Heart left ventricle (tissue), 16 donors: ENCODE results near the gene LAMA3. TPM values are rescaled to one million over a fixed set of nuclear protein-coding genes. Genes with fewer than 3 reads are reported as not detected.

ENCODE experiments used
- ATAC-seq, 4 donors: fragments of 200-7000 bp; cut with Tn5 transposase; one replicate each; pipeline ENCODE4 v1.9.1; 2020 to 2022; ENCODE audit warnings: moderate library complexity in 4 of 4, mild to moderate bottlenecking in 3 of 4, moderate number of reproducible peaks in 1 of 4
- DNase-seq, 5 donors: peaks; one replicate each; pipeline ENCODE4 v3.0.0-alpha.2; 2020
- H3K27ac ChIP-seq, 12 donors: fragments of 200-600 bp; sonication (generic) in 4 of 12; one replicate each; pipeline versions ENCODE4 v1.5.0 to v1.8.0; 2016 to 2022; ENCODE audit warnings: mild to moderate bottlenecking in 2 of 12
- H3K27me3 ChIP-seq, 9 donors: fragments of 200-600 bp; sonication (generic) in 2 of 9; one replicate each; pipeline versions ENCODE4 v1.5.1 to v1.8.0; 2016 to 2022; ENCODE audit warnings: mild to moderate bottlenecking in 3 of 9
- H3K36me3 ChIP-seq, 9 donors: fragments of 200-600 bp; sonication (generic) in 2 of 9; one replicate each; pipeline versions ENCODE4 v1.5.0 to v1.8.0; 2018 to 2022; ENCODE audit warnings: mild to moderate bottlenecking in 2 of 9
- H3K4me1 ChIP-seq, 12 donors: fragments of 200-600 bp; sonication (generic) in 4 of 12; one replicate each; pipeline versions ENCODE4 v1.5.0 to v1.8.0; 2016 to 2022; ENCODE audit warnings: mild to moderate bottlenecking in 3 of 12
- H3K4me3 ChIP-seq, 12 donors: fragments of 200-600 bp; sonication (generic) in 4 of 12; one replicate each; pipeline versions ENCODE4 v1.5.0 to v1.8.0; 2017 to 2022; ENCODE audit warnings: mild to moderate bottlenecking in 9 of 12, moderate library complexity in 4 of 12
- H3K9me3 ChIP-seq, 12 donors: fragments of 200-600 bp; sonication (generic) in 4 of 12; one replicate each; pipeline versions ENCODE4 v1.5.0 to v1.8.0; 2016 to 2022; ENCODE audit warnings: mild to moderate bottlenecking in 1 of 12
- POLR2A ChIP-seq, 2 donors: fragments of 450-650 bp; IDR thresholded peaks; one replicate each; pipeline ENCODE4 v1.6.1; 2017; ENCODE audit warnings: antibody characterized with exemption in 2 of 2, mild to moderate bottlenecking in 2 of 2, moderate library complexity in 2 of 2
- WGBS, 4 donors: extraction: QIAGEN DNeasy Blood & Tissue Kit in 2 of 4; methylation state at CpG; one replicate each; pipeline versions ENCODE4 v1.1.5 to v1.1.7; 2013 to 2018; 5-methylcytosine and 5-hydroxymethylcytosine counted together
- intact Hi-C, 10 donors: fragments of 100-400 bp; cut with DNase I; formaldehyde crosslinking; loops; one replicate each; pipeline versions ENCODE4 v1.11.1 to v1.14.2; 2022
- polyA plus RNA-seq, 2 donors: library from polyadenylated mRNA; stranded (reverse); fragments of 200-250 nt; gene quantifications; one replicate each; pipeline ENCODE4 v1.2.3, GENCODE V29; 2013
- total RNA-seq, 9 donors: library from RNA; depleted of rRNA in 2 of 9; stranded (reverse); fragments of >200 nt in 2 of 9; fragmentation: NEBNext Ultra II Directional in 3 of 9; extraction: Animal tissue kit (Norgen Biotek cat#: 25700) in 3 of 9; gene quantifications; one replicate each; pipeline versions ENCODE4 v1.1.0 to v1.2.4, GENCODE V29; 2016 to 2023
- TF ChIP-seq, protein P1 (sequence below), 12 donors: fragments of 200-600 bp; sonication (generic) in 4 of 12; IDR thresholded peaks; one replicate each; pipeline versions ENCODE4 v1.5.0 to v1.8.0; 2018 to 2022; ENCODE audit warnings: antibody characterized with exemption in 12 of 12, mild to moderate bottlenecking in 5 of 12
- donor health status: ischemic (EF 13 %, LVEDD 7.1; RV severe dilation, severe dysfunction).
- donor health status: healthy with polysubstance abuse.
- donor health status: DM: no; HTN: yes; CAD: no.
- donor health status: DM: no; HTN: no; CAD: no.
- donor health status: ischemic (EF 25% LVEDD 6.9; RV normal size, moderate dysfunction).
- donor health status: ischemic (EF 25% LVEDD 5.7; RV mildly dilated, moderate dysfunction).
- donor health status: healthy.
- donor health status: DM: yes; HTN: yes; CAD: no.
- donor health status: ischemic (EF 35%, LVEDD 5.7; RV mildly dilated, moderate dysfunction).
- donor health status: nonischemic (EF 11% LVEDD 7.7; RV severe dilation, severe dysfunction).
- donor health status: DM: yes; HTN: yes; CAD: no.
- donor health status: PGD.
- donor health status: ischemic (EF 29% LVEDD 5.4; RV normal size, mild dysfunction).
- donor health status: nonischemic (EF 23%, LVEDD 6.1; RV moderate dilation, normal function).

LAMA3 gene
- total and polyA plus RNA-seq, 11 donors: 1.2 to 6.6 (median 3.2) TPM

DNA sequence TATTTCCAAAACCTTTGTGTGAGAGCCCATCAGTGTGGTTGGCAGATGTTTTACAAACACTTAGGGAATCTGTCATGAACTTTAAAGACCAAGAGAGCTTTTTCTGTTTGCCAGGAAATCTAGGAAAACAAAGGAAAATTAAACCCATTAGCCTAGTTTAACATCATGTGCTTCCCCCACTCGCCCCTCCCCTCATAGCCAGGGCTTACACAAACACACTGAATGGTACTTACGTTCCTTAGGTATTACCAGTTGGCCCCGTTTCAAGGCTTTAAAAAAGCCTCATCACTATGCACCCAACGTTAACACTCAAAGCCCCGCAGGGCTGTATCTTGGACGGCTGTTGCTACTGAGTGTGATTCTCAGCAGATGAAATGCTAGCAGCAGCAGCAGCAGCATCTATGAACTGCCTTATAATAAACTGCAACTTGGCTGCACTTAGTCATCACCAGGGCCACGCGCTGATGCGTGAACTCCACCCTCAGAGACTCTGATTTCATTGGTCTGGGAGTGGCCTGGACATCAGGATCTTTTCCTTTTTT is 305.2 kb downstream of the LAMA3 start:
- peak in 3 of 4 donors; percentile 47 to 55 (median 49) for ATAC-seq
- intact Hi-C loops: no loop called here
- no peaks in the 10 kb centered on the region for H3K36me3 ChIP-seq
- WGBS, 4 donors: 18 to 30% (median 26%) methylated on average over 9 of the region's 9 CpGs
- no peaks in the 10 kb centered on the region for H3K9me3 ChIP-seq
- TF ChIP-seq, protein P1, sequence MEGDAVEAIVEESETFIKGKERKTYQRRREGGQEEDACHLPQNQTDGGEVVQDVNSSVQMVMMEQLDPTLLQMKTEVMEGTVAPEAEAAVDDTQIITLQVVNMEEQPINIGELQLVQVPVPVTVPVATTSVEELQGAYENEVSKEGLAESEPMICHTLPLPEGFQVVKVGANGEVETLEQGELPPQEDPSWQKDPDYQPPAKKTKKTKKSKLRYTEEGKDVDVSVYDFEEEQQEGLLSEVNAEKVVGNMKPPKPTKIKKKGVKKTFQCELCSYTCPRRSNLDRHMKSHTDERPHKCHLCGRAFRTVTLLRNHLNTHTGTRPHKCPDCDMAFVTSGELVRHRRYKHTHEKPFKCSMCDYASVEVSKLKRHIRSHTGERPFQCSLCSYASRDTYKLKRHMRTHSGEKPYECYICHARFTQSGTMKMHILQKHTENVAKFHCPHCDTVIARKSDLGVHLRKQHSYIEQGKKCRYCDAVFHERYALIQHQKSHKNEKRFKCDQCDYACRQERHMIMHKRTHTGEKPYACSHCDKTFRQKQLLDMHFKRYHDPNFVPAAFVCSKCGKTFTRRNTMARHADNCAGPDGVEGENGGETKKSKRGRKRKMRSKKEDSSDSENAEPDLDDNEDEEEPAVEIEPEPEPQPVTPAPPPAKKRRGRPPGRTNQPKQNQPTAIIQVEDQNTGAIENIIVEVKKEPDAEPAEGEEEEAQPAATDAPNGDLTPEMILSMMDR (IDR thresholded peaks at IDR 0.05): no peak
- TF ChIP-seq POLR2A (IDR thresholded peaks at IDR 0.05): no peak
- no peaks in the 10 kb centered on the region for H3K27me3 ChIP-seq
- peaks cover 0 to 14% (median 4%) of the 10 kb centered on the region in 12 donors for H3K4me1 ChIP-seq
- peak overlapping the region in 2 of 12 donors; percentile 22 to 24 for H3K27ac ChIP-seq
- H3K4me3 ChIP-seq: no peak overlapping the region
- peak in 1 of 5 donors; percentile 26 for DNase-seq

DNA sequence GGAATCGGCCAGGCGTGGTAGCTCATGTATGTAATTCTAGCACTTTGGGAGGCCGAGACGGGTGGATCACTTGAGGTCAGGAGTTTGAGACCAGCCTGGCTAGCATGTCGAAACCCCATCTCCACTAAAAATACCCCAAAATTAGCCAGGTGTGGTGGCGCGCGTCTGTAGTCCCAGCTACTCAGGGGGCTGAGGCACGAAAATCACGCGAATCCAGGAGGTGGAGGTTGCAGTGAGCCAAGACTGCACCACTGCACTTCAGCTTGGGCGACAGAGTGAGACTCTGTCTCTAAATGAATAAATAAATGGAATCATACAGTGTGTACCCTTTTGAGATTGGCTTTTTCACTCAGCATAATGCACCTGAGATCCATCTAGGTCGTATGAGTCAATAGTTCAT is 305.9 kb downstream of the LAMA3 start:
- peaks cover 0 to 14% (median 4%) of the 10 kb centered on the region in 12 donors for H3K4me1 ChIP-seq
- no peaks in the 10 kb centered on the region for H3K36me3 ChIP-seq
- TF ChIP-seq, protein P1 (IDR thresholded peaks at IDR 0.05): no peak
- no peak for TF ChIP-seq POLR2A (IDR thresholded peaks at IDR 0.05)
- H3K4me3 ChIP-seq: no peak overlapping the region
- no peaks in the 10 kb centered on the region for H3K9me3 ChIP-seq
- no peak overlapping the region for H3K27ac ChIP-seq
- no peak for ATAC-seq
- intact Hi-C loops: no loop called here
- DNase-seq: no peak
- 96 to 97% (median 97%) methylated on average over 13 of the region's 13 CpGs for whole genome bisulfite sequencing, 4 donors
- no peaks in the 10 kb centered on the region for H3K27me3 ChIP-seq

DNA sequence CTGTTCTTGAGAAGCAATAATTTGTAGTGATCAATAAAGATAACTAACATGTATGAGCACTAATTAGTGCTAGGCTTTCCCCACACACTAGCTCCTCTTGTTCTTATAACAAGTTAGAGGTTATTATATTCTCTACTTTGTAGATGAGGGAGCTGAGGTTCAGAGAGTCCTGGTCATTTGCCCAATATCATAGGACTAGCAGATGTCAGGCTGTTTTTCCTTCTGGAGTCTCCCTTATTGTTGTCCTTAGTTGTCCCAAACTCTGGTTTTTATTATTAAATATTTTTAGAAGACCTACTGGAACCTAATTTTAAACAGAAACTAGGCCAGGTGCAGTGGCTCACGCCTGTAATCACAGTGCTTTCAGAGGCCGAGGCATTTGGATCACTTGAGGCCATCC is 308.8 kb downstream of the LAMA3 start:
- H3K9me3 ChIP-seq: no peaks in the 10 kb centered on the region
- no peaks in the 10 kb centered on the region for H3K27me3 ChIP-seq
- TF ChIP-seq, protein P1 (IDR thresholded peaks at IDR 0.05): no peak
- no peak for TF ChIP-seq POLR2A (IDR thresholded peaks at IDR 0.05)
- DNase-seq: no peak
- no peak overlapping the region for H3K4me3 ChIP-seq
- H3K36me3 ChIP-seq: no peaks in the 10 kb centered on the region
- ATAC-seq: no peak
- H3K27ac ChIP-seq: no peak overlapping the region
- intact Hi-C loops: no loop called here
- WGBS, 4 donors: 70 to 97% (median 96%) methylated on average over 2 of the region's 2 CpGs
- H3K4me1 ChIP-seq: peaks cover 0 to 17% (median 0%) of the 10 kb centered on the region in 12 donors

DNA sequence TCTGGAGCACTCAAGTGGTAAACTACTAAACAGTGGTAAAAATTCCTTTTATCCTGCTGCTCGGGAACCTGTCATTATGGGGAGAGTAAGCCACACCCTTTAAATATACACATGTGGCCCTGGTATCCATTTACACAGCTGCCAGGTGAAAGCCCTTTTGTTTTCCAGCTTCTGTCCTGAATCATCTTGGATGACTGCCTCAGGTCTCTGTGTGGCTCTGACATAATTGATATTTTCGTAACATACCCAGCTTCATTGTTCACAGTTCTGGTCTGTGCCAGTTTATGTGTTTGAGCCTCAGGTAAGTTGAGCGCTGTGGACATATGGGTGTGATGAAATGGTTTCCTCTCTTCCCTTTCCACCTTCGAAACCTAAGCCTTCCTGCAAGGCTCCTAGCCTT is 309.6 kb downstream of the LAMA3 start:
- no peak for ATAC-seq

More for the DNA sequence above, 309.6 kb downstream of the LAMA3 start:
- H3K9me3 ChIP-seq: no peaks in the 10 kb centered on the region
- H3K4me3 ChIP-seq: no peak overlapping the region
- H3K27me3 ChIP-seq: no peaks in the 10 kb centered on the region
- peaks cover 0 to 18% (median 0%) of the 10 kb centered on the region in 12 donors for H3K4me1 ChIP-seq
- 46 to 64% (median 48%) methylated on average over 4 of the region's 4 CpGs for WGBS, 4 donors
- intact Hi-C loops: no loop called here
- H3K27ac ChIP-seq: no peak overlapping the region
- H3K36me3 ChIP-seq: no peaks in the 10 kb centered on the region
- no peak for DNase-seq
- TF ChIP-seq, protein P1 (IDR thresholded peaks at IDR 0.05): no peak
- no peak for TF ChIP-seq POLR2A (IDR thresholded peaks at IDR 0.05)
